Upper lobe of right lung (tissue), 1 donor: ENCODE results near the gene SEMA3A. TPM values are rescaled to one million over a fixed set of nuclear protein-coding genes. Genes with fewer than 3 reads are reported as not detected.
A peak's percentile ranks its signal among the peaks of the same experiment; 100 is the strongest.

Source experiments
- ATAC-seq: fragments of 200-7000 bp; cut with Tn5 transposase; one replicate; pipeline ENCODE4 v1.9.1; 2020; ENCODE audit warnings: mild to moderate bottlenecking, moderate library complexity
- DNase-seq: peaks from one replicate; pipeline ENCODE4 v3.0.0-alpha.2; 2020
- H3K27ac ChIP-seq: fragments of 200-600 bp; one replicate; pipeline ENCODE4 v1.8.0; 2022
- H3K27me3 ChIP-seq: fragments of 200-600 bp; one replicate; pipeline ENCODE4 v1.8.0; 2022; ENCODE audit warnings: mild to moderate bottlenecking
- H3K36me3 ChIP-seq: fragments of 200-600 bp; one replicate; pipeline ENCODE4 v1.8.0; 2022
- H3K4me1 ChIP-seq: fragments of 200-600 bp; one replicate; pipeline ENCODE4 v1.8.0; 2022
- H3K4me3 ChIP-seq: fragments of 200-600 bp; one replicate; pipeline ENCODE4 v1.8.0; 2022; ENCODE audit warnings: mild to moderate bottlenecking
- H3K9me3 ChIP-seq: fragments of 200-600 bp; one replicate; pipeline ENCODE4 v1.8.0; 2022
- CTCF ChIP-seq: fragments of 200-600 bp; IDR thresholded peaks from one replicate; pipeline ENCODE4 v1.8.0; 2022; ENCODE audit warnings: antibody characterized with exemption
- intact Hi-C: fragments of 100-400 bp; cut with DNase I; formaldehyde crosslinking; loops from one replicate; pipeline ENCODE4 v1.11.0; 2022
- total RNA-seq: library from RNA; stranded (reverse); fragmentation: NEBNext Ultra II Directional; extraction: Animal tissue kit (Norgen Biotek cat#: 25700); gene quantifications from one replicate; pipeline ENCODE4 v1.2.1, GENCODE V29; 2021
- donor health status: DM: no; HTN: yes; CAD: no; lungs with severe emphysema.

SEMA3A gene
- total RNA-seq, 1 donor from 2014 or later: 12.0 TPM

- no peak for TF ChIP-seq CTCF
- no peak overlapping the region for H3K27ac ChIP-seq
- DNase-seq (no peak), ATAC-seq (no peak)
- H3K4me3 ChIP-seq: no peak overlapping the region
- intact Hi-C loops: loop anchor here (10.0 kb wide), 1 partner anchor 1055 kb away; no protein-coding TSS in a partner anchor
- H3K4me1 ChIP-seq: no peaks in the 10 kb centered on the region
- H3K36me3 ChIP-seq: no peaks in the 10 kb centered on the region
- H3K27me3 ChIP-seq: no peaks in the 10 kb centered on the region
- H3K9me3 ChIP-seq: no peaks in the 10 kb centered on the region
Measured at GRCh38 chr7:83970081-83970480, 224.5 kb downstream of the SEMA3A start.

- TF ChIP-seq CTCF: no peak
- Histone ChIP-seq H3K36me3 (no peaks in the 10 kb centered on the region), H3K9me3 (no peaks in the 10 kb centered on the region), H3K4me3 (no peak overlapping the region), H3K27ac (no peak overlapping the region), H3K4me1 (no peaks in the 10 kb centered on the region), H3K27me3 (no peaks in the 10 kb centered on the region)
- DNase-seq (no peak), ATAC-seq (no peak)
- intact Hi-C loops: no loop called here
Measured at GRCh38 chr7:83964318-83964717, 230.3 kb downstream of the SEMA3A start.

GRCh38 chr7:83957333-83957732 is 237.3 kb downstream of the SEMA3A start:
- Histone ChIP-seq H3K36me3 (no peaks in the 10 kb centered on the region), H3K27me3 (no peaks in the 10 kb centered on the region), H3K27ac (no peak overlapping the region), H3K4me3 (no peak overlapping the region), H3K4me1 (no peaks in the 10 kb centered on the region), H3K9me3 (no peaks in the 10 kb centered on the region)
- TF ChIP-seq CTCF: no peak
- ATAC-seq (no peak), DNase-seq (no peak)
- intact Hi-C loops: no loop called here

GRCh38 chr7:83956104-83956503 is 238.5 kb downstream of the SEMA3A start:
- TF ChIP-seq CTCF: no peak
- ATAC-seq (no peak), DNase-seq (no peak)
- Histone ChIP-seq H3K4me3 (no peak overlapping the region), H3K36me3 (no peaks in the 10 kb centered on the region), H3K4me1 (no peaks in the 10 kb centered on the region), H3K27me3 (no peaks in the 10 kb centered on the region), H3K9me3 (no peaks in the 10 kb centered on the region), H3K27ac (no peak overlapping the region)
- intact Hi-C loops: no loop called here

GRCh38 chr7:83952236-83952635 is 242.4 kb downstream of the SEMA3A start:
- H3K4me1 ChIP-seq: no peaks in the 10 kb centered on the region
- no peak overlapping the region for H3K27ac ChIP-seq
- ATAC-seq: no peak
- no peaks in the 10 kb centered on the region for H3K36me3 ChIP-seq
- TF ChIP-seq CTCF: no peak
- H3K27me3 ChIP-seq: no peaks in the 10 kb centered on the region
- no peak overlapping the region for H3K4me3 ChIP-seq
- H3K9me3 ChIP-seq: no peaks in the 10 kb centered on the region
- no peak for DNase-seq
- intact Hi-C loops: no loop called here

GRCh38 chr7:83947260-83947659 is 247.3 kb downstream of the SEMA3A start:
- Histone ChIP-seq H3K4me3 (no peak overlapping the region), H3K27me3 (no peaks in the 10 kb centered on the region), H3K36me3 (no peaks in the 10 kb centered on the region), H3K4me1 (no peaks in the 10 kb centered on the region), H3K9me3 (no peaks in the 10 kb centered on the region), H3K27ac (no peak overlapping the region)
- peak; percentile 40 for TF ChIP-seq CTCF
- intact Hi-C loops: no loop called here
- DNase-seq: no peak
- ATAC-seq: peak; percentile 77
